Stimulated activated memory B cell treated with anti-CD40 and anti-IgM and Interleukin-4, amounts not matched to agents 10 μg/mL and 1 μg/mL and 100 μg/mL, for 72 hours (primary cell): Measurements from ENCODE around the gene CHST15.
A peak's percentile ranks its signal among the peaks of the same experiment; 100 is the strongest.

ENCODE experiments used
- ATAC-seq: fragments of 150-1000 bp; cut with Tn5 transposase; 2 replicates; pipeline ENCODE4 v1.10.0; 2021
- H3K27ac Mint-ChIP-seq: one replicate; pipeline ENCODE4 v1.8.0; 2022; ENCODE audit warnings: mild to moderate bottlenecking, mixed read lengths
- H3K27me3 Mint-ChIP-seq: one replicate; pipeline ENCODE4 v1.8.0; 2022; ENCODE audit warnings: mixed read lengths
- H3K36me3 Mint-ChIP-seq: one replicate; pipeline ENCODE4 v1.8.0; 2022; ENCODE audit warnings: mixed read lengths
- H3K4me1 Mint-ChIP-seq: one replicate; pipeline ENCODE4 v1.8.0; 2022; ENCODE audit warnings: mixed read lengths
- H3K4me3 Mint-ChIP-seq: one replicate; pipeline ENCODE4 v1.8.0; 2022; ENCODE audit warnings: mild to moderate bottlenecking, moderate library complexity, mixed read lengths
- H3K9me3 Mint-ChIP-seq: one replicate; pipeline ENCODE4 v1.8.0; 2022; ENCODE audit warnings: mixed read lengths

The CHST15 gene

DNA sequence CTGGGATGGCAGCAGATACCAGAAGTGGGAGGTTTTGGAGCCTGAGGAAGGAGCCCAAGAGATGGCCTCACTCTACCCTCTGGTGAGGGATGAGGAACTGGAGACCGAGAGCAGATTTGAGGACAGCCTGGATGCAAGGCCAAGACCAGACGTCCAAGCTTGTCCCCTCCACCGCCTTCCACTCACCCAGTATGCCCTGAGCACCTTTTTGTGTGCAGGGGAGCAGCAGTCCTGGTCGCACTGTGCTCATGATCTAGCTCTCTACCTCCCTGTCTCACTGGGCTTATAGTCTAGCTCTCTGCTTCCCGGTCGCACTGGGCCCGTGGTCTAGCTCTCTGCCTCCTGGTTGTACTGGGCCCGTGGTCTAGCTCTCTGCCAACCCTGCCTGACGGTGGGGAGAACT is 33.6 kb upstream of the CHST15 start:
- H3K27ac Mint-ChIP-seq: peak overlapping the region; percentile 57
- no peaks in the 10 kb centered on the region for H3K9me3 Mint-ChIP-seq
- H3K27me3 Mint-ChIP-seq: no peaks in the 10 kb centered on the region
- peaks cover 15% of the 10 kb centered on the region for H3K4me1 Mint-ChIP-seq
- H3K4me3 Mint-ChIP-seq: no peak overlapping the region
- ATAC-seq: no peak
- H3K36me3 Mint-ChIP-seq: no peaks in the 10 kb centered on the region

DNA sequence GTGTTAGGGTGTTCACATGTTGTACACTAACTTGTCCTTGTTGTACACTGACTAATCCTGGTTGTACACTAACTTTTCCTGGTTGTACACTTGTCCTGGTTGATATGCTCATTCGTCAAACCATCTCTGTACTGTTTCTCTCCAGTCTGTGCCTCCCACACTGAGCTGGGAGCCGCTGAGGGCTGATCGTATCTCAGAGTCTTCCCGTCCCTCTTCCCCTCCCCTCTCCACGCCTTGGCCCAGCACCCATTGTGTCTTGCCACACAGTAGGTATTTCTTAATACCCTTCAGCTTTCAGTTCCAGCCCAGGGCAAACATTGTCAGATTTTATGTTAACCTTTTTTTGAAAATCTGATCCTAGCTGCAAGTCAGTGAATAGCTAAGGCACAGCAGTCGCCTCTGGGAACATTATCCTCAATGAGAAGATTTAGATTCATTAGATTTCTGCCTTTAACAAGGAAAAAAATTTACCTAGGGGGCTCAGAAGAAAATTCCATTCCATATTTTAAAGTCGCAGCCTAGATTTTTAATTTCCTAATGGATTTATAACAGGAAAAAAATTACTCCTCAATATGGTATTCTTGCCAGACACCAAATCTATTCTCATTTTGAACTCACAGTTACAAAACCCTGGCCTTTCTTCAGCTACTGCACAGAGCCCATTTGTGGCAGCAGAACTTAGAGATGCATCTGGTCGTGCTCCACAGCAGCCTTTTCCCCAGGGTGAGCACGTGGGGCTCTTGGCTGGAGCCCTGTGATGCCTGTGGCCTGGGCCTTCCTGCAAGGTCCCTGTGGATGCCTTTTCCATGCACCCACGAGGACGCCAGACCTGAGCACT is 33.0 kb upstream of the CHST15 start:
- Mint-ChIP-seq H3K27ac (no peak overlapping the region), H3K4me1 (peaks cover 18% of the 10 kb centered on the region), H3K36me3 (no peaks in the 10 kb centered on the region), H3K27me3 (no peaks in the 10 kb centered on the region), H3K4me3 (no peak overlapping the region), H3K9me3 (no peaks in the 10 kb centered on the region)
- ATAC-seq: no peak

DNA sequence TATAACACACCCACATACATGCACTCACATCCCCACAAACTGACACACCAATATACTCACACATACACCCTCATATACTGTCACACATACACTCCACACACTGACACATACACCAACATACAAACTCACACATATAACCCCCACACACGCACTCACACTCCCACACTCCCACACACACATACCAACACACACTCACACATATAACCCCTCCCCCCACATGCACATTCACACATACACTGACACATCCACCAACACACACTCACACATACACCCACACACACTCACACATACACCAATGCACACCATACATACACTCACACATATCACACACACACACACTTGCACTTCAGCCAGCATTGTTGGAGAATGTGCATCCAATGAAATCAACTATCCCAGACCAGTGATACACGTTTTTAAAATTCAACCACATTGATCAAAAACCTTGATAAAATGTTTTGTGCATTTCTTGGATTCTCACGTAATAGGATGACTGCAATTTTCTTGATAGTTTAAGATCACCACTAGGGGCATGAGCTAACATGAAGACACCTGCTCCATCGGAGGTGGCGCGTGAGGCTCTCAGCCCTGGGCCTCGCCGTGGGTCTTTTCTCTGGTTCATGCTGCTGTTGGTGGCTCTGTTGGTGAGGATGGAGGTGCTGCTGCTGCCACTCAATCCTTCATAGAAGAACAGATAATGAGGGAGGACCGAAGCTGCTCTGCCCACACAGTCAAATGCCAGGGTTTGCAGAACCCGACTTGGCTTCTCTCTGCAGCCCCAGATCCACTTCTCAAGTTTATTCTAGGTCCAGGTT is 32.1 kb upstream of the CHST15 start:
- no peak overlapping the region for H3K4me3 Mint-ChIP-seq
- no peaks in the 10 kb centered on the region for H3K27me3 Mint-ChIP-seq
- no peak overlapping the region for H3K27ac Mint-ChIP-seq
- no peaks in the 10 kb centered on the region for H3K9me3 Mint-ChIP-seq
- H3K4me1 Mint-ChIP-seq: peaks cover 18% of the 10 kb centered on the region
- ATAC-seq: no peak
- no peaks in the 10 kb centered on the region for H3K36me3 Mint-ChIP-seq

DNA sequence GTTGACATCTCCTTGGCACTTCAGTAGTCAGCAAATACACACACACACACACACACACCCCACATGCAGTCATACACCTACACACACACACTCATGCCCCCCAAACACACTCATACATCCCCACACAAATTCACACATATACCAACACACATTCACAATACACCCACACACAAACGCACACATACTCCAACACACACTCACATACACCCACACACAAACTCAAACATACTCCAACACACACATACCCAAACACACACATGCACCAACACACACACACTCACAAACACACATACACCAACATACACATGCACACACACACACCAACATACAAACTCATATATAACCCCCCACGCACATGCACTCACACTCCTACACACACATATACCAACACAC is 31.4 kb upstream of the CHST15 start:
- Mint-ChIP-seq H3K27ac (no peak overlapping the region), H3K4me3 (no peak overlapping the region), H3K36me3 (no peaks in the 10 kb centered on the region), H3K27me3 (no peaks in the 10 kb centered on the region), H3K4me1 (peaks cover 18% of the 10 kb centered on the region), H3K9me3 (no peaks in the 10 kb centered on the region)
- ATAC-seq: no peak

DNA sequence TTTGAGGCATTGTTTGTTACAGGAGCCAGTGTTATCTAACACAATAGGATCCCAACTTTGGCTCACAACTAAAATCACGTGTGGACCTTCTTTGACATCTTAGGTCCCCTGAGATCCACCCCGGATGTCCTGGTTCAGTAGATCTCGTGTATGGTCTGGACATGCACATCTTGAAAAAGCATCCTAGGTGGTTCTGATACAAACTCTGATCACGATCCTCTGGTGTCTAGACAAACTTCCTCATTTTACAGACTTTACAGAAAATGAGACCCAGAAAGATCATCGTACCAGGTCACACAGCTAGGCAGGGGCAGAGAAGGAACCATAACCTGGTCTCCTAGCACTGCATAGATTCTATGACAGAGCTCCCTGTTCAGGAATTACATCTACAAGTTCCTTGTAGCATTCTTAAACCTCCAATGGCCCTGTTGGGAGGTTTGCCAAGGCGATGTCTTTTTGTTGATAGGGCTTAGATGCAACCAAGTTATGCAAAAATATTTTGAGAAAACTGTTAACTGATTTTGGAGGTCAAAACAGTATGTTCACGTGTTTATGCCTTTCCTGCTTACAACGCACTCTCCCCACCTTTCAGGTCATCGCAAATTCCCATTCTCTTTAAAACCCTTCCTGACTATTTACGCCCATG is 30.8 kb upstream of the CHST15 start:
- Mint-ChIP-seq H3K27ac (no peak overlapping the region), H3K9me3 (no peaks in the 10 kb centered on the region), H3K4me1 (peaks cover 18% of the 10 kb centered on the region), H3K36me3 (no peaks in the 10 kb centered on the region), H3K4me3 (no peak overlapping the region), H3K27me3 (no peaks in the 10 kb centered on the region)
- peak; percentile 95 for ATAC-seq

DNA sequence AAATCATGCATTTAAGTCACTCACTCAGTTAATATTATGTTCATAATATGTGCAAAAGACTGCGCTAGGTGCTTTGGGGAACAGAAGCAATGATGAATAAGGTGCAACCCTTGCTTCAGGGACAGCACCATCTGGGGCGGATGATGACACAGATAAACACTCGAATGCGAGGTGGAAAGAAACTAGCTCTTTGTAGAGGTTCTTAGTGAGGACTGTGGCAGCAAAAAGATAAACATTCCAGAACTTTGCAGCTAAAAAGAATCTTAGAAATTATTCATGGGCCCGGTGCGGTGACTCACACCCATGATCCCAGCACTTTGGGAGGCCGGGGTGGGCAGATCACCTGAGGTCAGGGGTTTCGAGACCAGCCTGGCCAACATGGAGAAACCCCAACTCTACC is 29.8 kb upstream of the CHST15 start:
- Mint-ChIP-seq H3K9me3 (no peaks in the 10 kb centered on the region), H3K4me1 (peaks cover 18% of the 10 kb centered on the region), H3K4me3 (no peak overlapping the region), H3K27ac (no peak overlapping the region), H3K36me3 (no peaks in the 10 kb centered on the region), H3K27me3 (no peaks in the 10 kb centered on the region)
- no peak for ATAC-seq

DNA sequence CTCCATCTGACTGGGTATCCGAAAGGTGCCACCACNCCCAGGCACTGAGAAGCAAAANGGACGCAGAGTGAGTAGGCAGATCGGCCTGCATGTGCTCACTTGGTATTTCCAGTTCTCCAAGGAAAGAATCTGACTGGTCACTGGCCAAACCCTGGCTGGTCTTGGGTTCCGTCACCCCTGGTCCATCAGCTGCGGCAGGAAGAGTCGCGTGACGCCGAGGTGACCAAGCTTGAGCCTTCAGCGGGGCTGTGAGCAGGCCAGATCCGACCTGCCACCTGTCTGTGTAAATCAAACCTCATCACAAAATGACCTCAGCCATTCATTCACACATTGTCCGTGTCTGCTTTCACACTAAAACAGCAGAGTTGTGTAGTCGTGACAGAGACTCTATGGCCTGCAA is 28.8 kb upstream of the CHST15 start:
- H3K27me3 Mint-ChIP-seq: no peaks in the 10 kb centered on the region
- no peak overlapping the region for H3K4me3 Mint-ChIP-seq
- H3K27ac Mint-ChIP-seq: no peak overlapping the region
- H3K4me1 Mint-ChIP-seq: peaks cover 19% of the 10 kb centered on the region
- ATAC-seq: no peak
- H3K9me3 Mint-ChIP-seq: no peaks in the 10 kb centered on the region
- no peaks in the 10 kb centered on the region for H3K36me3 Mint-ChIP-seq

DNA sequence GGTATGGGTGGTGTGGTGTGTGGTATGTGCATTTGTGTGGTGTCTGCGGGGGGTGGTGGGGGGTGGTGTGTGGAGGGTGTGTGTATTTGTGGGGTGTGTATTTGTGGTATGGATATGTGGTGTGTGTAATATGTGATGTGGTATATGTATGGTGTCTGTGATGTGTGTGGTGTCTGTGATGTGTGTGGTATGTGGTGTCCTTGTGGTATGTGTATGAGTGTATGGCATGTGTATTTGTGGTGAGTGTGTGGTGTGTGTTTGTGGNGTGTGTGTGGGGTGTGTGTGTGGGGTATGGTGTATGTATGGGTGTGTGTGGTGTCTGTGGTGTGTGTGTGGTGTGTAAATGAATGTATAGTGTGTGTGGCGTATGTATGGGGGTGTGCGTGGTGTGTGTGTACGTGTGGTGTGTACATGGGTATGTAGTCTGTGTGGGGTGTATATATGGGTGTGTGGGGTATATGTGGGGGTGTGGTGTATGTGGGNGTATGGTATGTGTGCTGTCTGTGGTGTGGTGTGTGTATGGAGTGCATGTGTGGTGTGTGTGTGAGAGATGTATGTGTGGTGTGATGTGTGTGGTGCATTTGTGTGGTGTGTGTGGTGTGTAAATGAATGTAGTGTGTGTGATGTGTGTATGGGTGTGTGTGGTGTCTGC is 27.1 kb upstream of the CHST15 start:
- H3K36me3 Mint-ChIP-seq: no peaks in the 10 kb centered on the region
- ATAC-seq: no peak
- H3K27ac Mint-ChIP-seq: no peak overlapping the region
- no peaks in the 10 kb centered on the region for H3K27me3 Mint-ChIP-seq
- no peak overlapping the region for H3K4me3 Mint-ChIP-seq
- peaks cover 26% of the 10 kb centered on the region for H3K4me1 Mint-ChIP-seq
- no peaks in the 10 kb centered on the region for H3K9me3 Mint-ChIP-seq

DNA sequence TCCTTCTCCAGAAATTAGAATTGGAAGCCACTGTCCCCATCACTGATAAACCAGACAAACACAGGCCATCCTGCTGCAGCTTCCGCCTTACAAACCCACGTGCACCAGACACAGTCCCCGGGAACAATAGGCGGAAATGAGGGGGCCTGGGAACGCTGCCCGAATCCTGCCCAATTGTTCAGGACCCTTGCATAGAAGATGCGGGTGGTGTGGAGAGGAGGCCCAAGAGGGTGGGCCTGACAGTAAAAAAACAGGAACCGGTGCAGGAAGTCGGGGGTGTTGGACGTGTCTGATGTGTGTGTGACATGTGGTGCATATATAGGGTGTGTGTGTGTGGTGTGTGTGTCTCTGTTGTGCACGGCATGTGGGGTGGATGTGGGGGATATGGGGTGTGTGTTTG is 26.5 kb upstream of the CHST15 start:
- H3K27me3 Mint-ChIP-seq: no peaks in the 10 kb centered on the region

DNA sequence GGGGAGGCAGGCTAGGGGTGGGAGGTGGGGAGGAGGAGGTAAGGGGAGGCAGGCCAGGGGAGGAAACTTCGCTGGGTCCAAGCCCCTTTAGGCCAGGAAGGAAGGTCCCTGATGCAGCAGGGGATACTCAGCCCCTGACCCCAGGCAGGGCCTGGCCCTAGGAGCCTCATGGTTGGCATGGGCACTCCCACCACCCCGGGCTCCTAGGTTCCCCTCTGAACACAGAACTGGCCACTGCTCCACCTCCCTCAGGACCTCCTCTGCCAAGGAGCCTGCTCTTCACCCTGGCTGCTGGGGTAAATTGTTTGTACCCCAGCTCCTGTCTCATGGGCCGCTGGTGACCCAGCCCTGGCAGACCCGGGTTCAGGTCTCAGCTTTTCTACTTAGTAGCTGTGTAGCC is 25.8 kb upstream of the CHST15 start:
- Mint-ChIP-seq H3K4me3 (no peak overlapping the region), H3K4me1 (peaks cover 32% of the 10 kb centered on the region), H3K27me3 (no peaks in the 10 kb centered on the region), H3K36me3 (no peaks in the 10 kb centered on the region), H3K27ac (no peak overlapping the region), H3K9me3 (no peaks in the 10 kb centered on the region)
- no peak for ATAC-seq

More for the DNA sequence above, 26.5 kb upstream of the CHST15 start:
- Mint-ChIP-seq H3K4me3 (no peak overlapping the region), H3K9me3 (no peaks in the 10 kb centered on the region), H3K27ac (no peak overlapping the region), H3K36me3 (no peaks in the 10 kb centered on the region), H3K4me1 (peaks cover 26% of the 10 kb centered on the region)
- ATAC-seq: peak; percentile 53

DNA sequence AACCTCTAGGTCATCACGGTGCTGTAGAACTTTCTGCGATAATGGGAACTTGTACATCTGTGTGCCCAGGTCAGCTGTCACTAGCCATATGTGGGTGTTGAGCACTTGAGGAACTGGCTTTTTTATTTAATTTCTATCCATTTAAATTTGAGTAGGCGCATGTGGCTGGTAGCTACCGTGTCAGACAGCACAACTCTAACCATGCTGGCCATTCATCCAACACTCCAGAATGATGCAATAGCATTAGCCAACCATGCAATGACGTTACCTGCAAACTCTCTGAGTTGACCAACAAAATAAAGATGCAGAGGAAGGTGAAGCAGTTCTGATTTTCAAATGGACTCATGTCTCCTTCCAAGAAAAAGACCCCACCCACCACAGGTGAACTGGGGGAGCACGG is 24.4 kb upstream of the CHST15 start:
- H3K36me3 Mint-ChIP-seq: no peaks in the 10 kb centered on the region
- peak overlapping the region; percentile 36 for H3K27ac Mint-ChIP-seq
- no peaks in the 10 kb centered on the region for H3K9me3 Mint-ChIP-seq
- peaks cover 26% of the 10 kb centered on the region for H3K4me1 Mint-ChIP-seq
- H3K27me3 Mint-ChIP-seq: no peaks in the 10 kb centered on the region
- no peak for ATAC-seq
- no peak overlapping the region for H3K4me3 Mint-ChIP-seq

DNA sequence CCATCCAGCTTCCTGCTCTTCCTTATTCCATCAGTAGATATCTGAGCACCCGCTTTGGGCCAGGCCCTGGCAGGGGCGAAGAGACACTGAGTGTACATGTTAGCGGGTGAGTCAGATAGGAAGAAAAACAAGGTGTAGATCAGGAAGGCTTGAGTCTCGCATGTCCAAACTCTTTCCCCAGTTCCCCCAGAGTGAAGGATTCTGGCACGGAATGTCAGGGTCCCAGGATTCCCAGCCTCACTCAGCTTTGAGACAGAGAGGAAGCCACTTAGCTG is 24.1 kb upstream of the CHST15 start:
- Mint-ChIP-seq H3K27me3 (no peaks in the 10 kb centered on the region), H3K4me3 (no peak overlapping the region), H3K27ac (peak overlapping the region; percentile 36), H3K4me1 (peaks cover 26% of the 10 kb centered on the region), H3K36me3 (no peaks in the 10 kb centered on the region), H3K9me3 (no peaks in the 10 kb centered on the region)
- ATAC-seq: no peak

DNA sequence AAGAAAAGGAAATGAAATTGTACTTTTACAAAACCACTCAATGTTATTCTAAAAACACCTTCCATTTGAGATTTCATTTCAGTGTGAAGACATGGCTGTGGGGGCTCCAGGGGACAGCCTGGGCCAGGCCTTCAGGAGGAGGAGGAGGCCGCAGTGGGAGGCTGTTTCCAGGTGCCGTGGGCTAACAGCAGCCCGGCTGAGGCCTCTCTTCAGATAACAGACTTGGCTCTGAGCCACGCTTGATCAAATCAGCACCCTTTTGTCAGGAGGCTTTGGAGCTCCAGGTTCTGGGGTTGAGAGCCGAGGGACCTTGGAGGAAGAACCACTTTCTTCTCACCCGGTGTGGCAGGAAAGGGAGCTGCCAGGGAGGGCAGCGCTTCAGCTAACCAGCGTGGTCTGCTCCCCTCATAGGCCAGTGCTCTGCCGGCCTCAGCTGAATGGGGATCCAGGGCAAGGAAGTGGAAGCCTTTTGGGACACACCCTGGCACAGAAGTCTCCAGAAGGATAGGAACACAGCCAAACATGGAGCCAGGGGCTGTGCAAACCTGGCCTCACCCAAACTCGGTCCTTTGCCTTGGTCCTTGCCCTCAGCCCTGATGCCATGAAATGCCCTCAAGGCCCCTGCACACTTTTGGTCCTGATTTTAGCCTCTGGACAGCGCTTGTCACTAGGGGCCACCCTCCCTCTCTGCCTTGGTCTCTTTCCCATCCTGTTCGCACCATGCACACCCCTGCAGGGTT is 23.5 kb upstream of the CHST15 start:
- Mint-ChIP-seq H3K4me1 (peaks cover 24% of the 10 kb centered on the region), H3K9me3 (no peaks in the 10 kb centered on the region), H3K27ac (peak overlapping the region; percentile 36), H3K4me3 (no peak overlapping the region), H3K27me3 (no peaks in the 10 kb centered on the region), H3K36me3 (no peaks in the 10 kb centered on the region)
- ATAC-seq: no peak

DNA sequence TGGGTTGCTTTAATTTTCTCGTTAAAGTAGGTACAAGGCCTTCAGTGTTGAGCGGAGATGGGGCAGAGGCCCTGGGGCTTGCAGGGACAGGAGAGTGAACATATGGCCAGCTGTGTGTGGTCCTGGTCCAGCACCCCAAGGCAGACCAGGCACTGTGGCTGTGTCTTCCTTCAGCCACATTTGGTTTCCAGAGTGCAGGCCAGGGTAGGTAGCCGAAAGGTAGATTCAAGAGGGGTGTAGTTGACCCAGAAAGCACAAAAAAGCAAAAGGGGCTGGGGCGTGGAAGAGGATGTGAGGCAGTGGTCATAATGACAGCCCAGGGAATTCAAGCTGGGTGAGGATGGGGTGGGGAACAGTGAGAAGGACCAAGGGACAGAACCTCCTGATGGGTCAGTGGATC is 21.3 kb upstream of the CHST15 start:
- Mint-ChIP-seq H3K36me3 (no peaks in the 10 kb centered on the region), H3K4me1 (peaks cover 35% of the 10 kb centered on the region), H3K27ac (peak overlapping the region; percentile 42), H3K27me3 (no peaks in the 10 kb centered on the region), H3K9me3 (no peaks in the 10 kb centered on the region), H3K4me3 (no peak overlapping the region)
- no peak for ATAC-seq
